Measurements from ENCODE around the gene OXCT2. TPM values are rescaled to one million over a fixed set of nuclear protein-coding genes. Genes with fewer than 3 reads are reported as not detected.
A peak's percentile ranks its signal among the peaks of the same experiment; 100 is the strongest.

Gene OXCT2
- total RNA-seq, 1 donor from 2014 or later = 1.1 TPM

DNA sequence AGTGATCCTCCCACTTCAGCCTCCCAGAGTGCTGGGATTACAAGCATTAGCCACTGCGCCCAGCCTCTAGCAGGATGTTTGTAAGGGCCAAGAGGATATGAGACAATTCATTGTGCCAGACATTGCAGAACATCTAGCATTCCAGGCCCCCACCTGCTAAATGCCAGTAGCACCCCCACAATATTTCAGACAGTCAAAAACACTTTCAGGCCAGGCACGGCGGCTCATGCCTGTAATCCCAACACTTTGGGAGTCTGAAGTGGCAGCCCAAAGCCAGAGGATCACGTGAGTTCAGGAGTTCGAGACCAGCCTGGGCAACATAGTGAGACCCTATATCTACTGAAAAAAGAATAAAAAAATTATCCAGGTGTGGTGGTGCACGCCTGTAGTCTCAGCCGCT lies 19.6 kb downstream of the OXCT2 start:
- DNase-seq (ENCODE audit: low read depth) (no peak), FAIRE-seq (no peak)
- TF ChIP-seq, protein P1, sequence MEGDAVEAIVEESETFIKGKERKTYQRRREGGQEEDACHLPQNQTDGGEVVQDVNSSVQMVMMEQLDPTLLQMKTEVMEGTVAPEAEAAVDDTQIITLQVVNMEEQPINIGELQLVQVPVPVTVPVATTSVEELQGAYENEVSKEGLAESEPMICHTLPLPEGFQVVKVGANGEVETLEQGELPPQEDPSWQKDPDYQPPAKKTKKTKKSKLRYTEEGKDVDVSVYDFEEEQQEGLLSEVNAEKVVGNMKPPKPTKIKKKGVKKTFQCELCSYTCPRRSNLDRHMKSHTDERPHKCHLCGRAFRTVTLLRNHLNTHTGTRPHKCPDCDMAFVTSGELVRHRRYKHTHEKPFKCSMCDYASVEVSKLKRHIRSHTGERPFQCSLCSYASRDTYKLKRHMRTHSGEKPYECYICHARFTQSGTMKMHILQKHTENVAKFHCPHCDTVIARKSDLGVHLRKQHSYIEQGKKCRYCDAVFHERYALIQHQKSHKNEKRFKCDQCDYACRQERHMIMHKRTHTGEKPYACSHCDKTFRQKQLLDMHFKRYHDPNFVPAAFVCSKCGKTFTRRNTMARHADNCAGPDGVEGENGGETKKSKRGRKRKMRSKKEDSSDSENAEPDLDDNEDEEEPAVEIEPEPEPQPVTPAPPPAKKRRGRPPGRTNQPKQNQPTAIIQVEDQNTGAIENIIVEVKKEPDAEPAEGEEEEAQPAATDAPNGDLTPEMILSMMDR (IDR thresholded peaks at IDR 0.05; ENCODE audit: insufficient read depth, low read length, severe bottlenecking) = no peak
- no peak overlapping the region for H3K4me3 ChIP-seq (ENCODE audit: low read depth, low read length)
- no peaks in the 10 kb centered on the region for H3K27me3 ChIP-seq (ENCODE audit: control insufficient read depth, insufficient read depth, low read length)
- H3K36me3 ChIP-seq (ENCODE audit: control insufficient read depth, insufficient read depth, low read length) = peaks cover 29% of the 10 kb centered on the region

DNA sequence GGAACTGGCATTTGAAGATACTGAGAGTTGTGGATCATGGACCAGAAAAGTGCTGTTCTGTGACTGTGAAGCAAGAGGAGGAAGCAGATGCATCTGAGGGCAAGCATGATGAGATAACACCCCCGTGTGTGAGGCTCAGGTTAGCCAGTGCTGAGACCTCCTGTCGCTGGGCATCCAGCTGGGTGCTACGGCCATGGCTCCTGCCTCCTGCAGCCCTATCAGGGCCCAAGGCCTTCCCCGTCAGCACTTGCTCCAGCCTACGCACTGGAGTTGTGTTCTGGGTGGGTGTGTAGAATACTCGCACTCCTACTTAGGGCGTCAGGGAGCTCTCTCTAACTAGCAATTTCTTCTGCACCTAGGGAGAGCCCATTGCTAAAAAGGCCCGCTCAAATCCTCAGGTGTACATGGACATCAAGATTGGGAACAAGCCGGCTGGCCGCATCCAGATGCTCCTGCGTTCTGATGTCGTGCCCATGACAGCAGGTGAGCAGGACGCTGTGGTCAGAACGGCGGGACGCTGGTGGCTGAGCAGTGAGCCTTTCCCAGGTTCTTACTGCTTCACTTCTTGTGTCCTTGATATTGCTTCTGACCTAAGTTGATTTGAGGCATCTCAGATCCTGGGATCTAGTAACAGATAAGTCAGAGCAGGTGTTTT lies 26.0 kb downstream of the OXCT2 start:
- peaks cover 29% of the 10 kb centered on the region for H3K36me3 ChIP-seq (ENCODE audit: control insufficient read depth, insufficient read depth, low read length)
- DNase-seq (ENCODE audit: low read depth) = no peak
- TF ChIP-seq, protein P1 (IDR thresholded peaks at IDR 0.05; ENCODE audit: insufficient read depth, low read length, severe bottlenecking) = no peak

GRCh38 chr1:39738622-39739366 lies 32.4 kb downstream of the OXCT2 start, which contains the start of gene PPIE:
Gene PPIE, plus strand, starts transcription at chr1:39738882. Its CDS starts 19 bp downstream, at chr1:39738901.
- TF ChIP-seq, protein P1 (IDR thresholded peaks at IDR 0.05; ENCODE audit: insufficient read depth, low read length, severe bottlenecking) = no peak
- H3K4me3 ChIP-seq (ENCODE audit: low read depth, low read length) = peak within 1 kb of the TSS; percentile 76
- DNase-seq (ENCODE audit: low read depth) (peak; percentile 77), FAIRE-seq (no peak)
- no peaks in the 10 kb centered on the region for H3K27me3 ChIP-seq (ENCODE audit: control insufficient read depth, insufficient read depth, low read length)
- peaks cover 9% of the 10 kb centered on the region for H3K36me3 ChIP-seq (ENCODE audit: control insufficient read depth, insufficient read depth, low read length)

More for the DNA sequence above, 26.0 kb downstream of the OXCT2 start:
- Histone ChIP-seq H3K27me3 (ENCODE audit: control insufficient read depth, insufficient read depth, low read length) (no peaks in the 10 kb centered on the region), H3K4me3 (ENCODE audit: low read depth, low read length) (no peak overlapping the region)
- FAIRE-seq = peak; percentile 60

DNA sequence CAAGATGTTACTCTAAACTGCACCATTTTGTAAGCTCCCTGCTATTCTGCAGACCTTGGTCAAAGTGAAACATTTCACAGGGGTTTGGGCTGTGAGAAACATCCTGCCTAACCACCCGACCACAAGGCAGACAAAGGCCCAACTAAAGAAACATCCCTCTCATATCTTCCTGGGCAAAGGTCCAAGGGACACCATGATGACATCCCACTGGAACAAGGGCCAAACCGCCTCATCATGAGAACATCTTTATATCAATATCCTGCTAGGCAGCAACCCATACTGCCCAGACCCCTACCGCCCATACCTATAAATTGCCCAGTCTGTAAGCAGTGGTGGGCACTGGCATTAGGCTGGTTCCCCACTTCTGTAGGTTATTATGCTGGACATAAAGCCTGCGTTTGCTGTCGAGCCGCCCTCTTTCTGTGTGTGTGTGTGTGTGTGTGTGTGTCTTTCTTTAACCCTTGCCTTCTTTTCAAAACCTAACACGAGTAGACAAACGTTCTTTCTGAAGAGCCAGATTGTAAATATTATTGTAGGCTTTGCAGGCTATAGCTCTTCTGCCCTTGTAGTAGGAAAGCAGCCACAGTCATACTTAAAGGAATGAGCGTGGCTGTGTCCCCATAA lies 33.5 kb downstream of the OXCT2 start:
- DNase-seq (ENCODE audit: low read depth) (no peak), FAIRE-seq (no peak)
- TF ChIP-seq, protein P1 (IDR thresholded peaks at IDR 0.05; ENCODE audit: insufficient read depth, low read length, severe bottlenecking) = no peak
- H3K27me3 ChIP-seq (ENCODE audit: control insufficient read depth, insufficient read depth, low read length) = no peaks in the 10 kb centered on the region
- H3K36me3 ChIP-seq (ENCODE audit: control insufficient read depth, insufficient read depth, low read length) = peaks cover 3% of the 10 kb centered on the region
- no peak overlapping the region for H3K4me3 ChIP-seq (ENCODE audit: low read depth, low read length)

DNA sequence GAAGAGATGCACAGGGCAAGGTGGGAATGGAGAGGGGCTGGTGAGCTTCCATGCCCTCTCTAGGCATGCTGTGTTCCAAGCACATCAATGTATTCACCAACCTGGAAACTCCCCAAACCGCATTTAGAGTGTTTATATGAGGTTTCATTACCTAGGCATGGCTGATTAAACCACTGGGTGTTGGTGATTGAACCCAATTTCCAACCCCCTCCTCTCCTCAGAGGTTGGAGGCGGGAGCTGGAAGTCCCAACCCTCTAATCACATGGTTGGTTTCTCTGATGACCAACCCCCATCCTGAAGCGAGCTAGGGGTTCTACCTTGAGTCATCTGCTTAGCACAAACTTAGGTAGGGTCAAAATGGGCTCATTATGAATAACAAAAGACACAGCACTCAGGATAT lies 35.4 kb downstream of the OXCT2 start:
- FAIRE-seq = no peak

More for the DNA sequence above, 35.4 kb downstream of the OXCT2 start:
- TF ChIP-seq, protein P1 (IDR thresholded peaks at IDR 0.05; ENCODE audit: insufficient read depth, low read length, severe bottlenecking) = no peak
- DNase-seq (ENCODE audit: low read depth) = peak; percentile 18
- H3K4me3 ChIP-seq (ENCODE audit: low read depth, low read length) = no peak overlapping the region
- H3K27me3 ChIP-seq (ENCODE audit: control insufficient read depth, insufficient read depth, low read length) = no peaks in the 10 kb centered on the region
- no peaks in the 10 kb centered on the region for H3K36me3 ChIP-seq (ENCODE audit: control insufficient read depth, insufficient read depth, low read length)

Data from bronchial epithelial cell (primary cell).